ENCODE results near the gene PCK2.
A peak's percentile ranks its signal among the peaks of the same experiment; 100 is the strongest.

DNA sequence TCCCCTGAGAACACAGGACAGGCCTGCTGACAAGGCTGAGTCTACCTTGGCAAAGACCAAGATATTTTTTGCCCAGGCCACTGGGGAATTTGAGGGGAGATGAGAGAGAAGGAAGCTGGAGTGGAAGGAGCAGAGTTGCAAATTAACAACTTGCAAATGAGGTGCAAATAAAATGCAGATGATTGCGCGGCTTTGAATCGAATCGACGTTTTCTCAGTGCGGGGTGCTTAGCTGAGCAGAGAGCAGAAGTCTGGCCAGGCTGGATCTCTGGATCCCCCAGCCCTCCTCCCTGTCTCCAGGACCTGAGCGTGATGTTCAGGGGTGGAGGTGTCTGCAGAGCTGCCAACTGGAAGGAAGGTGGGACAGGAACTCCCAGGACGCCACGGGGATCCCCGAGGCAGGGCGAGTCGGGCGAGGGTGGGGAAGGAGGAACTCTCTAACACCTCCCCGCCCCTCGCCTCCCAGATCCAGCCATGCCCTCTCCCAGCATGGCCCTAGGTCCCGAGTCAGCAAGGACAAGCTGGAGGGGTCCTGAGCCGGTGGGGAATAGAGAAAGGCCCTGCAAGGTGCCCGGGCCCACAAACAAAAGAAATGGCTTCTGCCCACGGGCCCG is 42.8 kb upstream of the PCK2 start:
- TF ChIP-seq, protein P1, sequence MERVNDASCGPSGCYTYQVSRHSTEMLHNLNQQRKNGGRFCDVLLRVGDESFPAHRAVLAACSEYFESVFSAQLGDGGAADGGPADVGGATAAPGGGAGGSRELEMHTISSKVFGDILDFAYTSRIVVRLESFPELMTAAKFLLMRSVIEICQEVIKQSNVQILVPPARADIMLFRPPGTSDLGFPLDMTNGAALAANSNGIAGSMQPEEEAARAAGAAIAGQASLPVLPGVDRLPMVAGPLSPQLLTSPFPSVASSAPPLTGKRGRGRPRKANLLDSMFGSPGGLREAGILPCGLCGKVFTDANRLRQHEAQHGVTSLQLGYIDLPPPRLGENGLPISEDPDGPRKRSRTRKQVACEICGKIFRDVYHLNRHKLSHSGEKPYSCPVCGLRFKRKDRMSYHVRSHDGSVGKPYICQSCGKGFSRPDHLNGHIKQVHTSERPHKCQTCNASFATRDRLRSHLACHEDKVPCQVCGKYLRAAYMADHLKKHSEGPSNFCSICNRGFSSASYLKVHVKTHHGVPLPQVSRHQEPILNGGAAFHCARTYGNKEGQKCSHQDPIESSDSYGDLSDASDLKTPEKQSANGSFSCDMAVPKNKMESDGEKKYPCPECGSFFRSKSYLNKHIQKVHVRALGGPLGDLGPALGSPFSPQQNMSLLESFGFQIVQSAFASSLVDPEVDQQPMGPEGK (tag by site-specific recombination; IDR thresholded peaks at IDR 0.05) = no peak
- no peak for TF ChIP-seq ZBTB8A (tag by site-specific recombination; IDR thresholded peaks at IDR 0.05)
- no peak for TF ChIP-seq ZNF146 (tag by site-specific recombination; IDR thresholded peaks at IDR 0.05)
- TF ChIP-seq EGR2 (tag by site-specific recombination; IDR thresholded peaks at IDR 0.05; ENCODE audit: low read depth) = no peak
- TF ChIP-seq, protein P2, sequence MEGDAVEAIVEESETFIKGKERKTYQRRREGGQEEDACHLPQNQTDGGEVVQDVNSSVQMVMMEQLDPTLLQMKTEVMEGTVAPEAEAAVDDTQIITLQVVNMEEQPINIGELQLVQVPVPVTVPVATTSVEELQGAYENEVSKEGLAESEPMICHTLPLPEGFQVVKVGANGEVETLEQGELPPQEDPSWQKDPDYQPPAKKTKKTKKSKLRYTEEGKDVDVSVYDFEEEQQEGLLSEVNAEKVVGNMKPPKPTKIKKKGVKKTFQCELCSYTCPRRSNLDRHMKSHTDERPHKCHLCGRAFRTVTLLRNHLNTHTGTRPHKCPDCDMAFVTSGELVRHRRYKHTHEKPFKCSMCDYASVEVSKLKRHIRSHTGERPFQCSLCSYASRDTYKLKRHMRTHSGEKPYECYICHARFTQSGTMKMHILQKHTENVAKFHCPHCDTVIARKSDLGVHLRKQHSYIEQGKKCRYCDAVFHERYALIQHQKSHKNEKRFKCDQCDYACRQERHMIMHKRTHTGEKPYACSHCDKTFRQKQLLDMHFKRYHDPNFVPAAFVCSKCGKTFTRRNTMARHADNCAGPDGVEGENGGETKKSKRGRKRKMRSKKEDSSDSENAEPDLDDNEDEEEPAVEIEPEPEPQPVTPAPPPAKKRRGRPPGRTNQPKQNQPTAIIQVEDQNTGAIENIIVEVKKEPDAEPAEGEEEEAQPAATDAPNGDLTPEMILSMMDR (tag by site-specific recombination; IDR thresholded peaks at IDR 0.05) = no peak
- TF ChIP-seq, protein P3, sequence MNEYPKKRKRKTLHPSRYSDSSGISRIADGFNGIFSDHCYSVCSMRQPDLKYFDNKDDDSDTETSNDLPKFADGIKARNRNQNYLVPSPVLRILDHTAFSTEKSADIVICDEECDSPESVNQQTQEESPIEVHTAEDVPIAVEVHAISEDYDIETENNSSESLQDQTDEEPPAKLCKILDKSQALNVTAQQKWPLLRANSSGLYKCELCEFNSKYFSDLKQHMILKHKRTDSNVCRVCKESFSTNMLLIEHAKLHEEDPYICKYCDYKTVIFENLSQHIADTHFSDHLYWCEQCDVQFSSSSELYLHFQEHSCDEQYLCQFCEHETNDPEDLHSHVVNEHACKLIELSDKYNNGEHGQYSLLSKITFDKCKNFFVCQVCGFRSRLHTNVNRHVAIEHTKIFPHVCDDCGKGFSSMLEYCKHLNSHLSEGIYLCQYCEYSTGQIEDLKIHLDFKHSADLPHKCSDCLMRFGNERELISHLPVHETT (tag by site-specific recombination; IDR thresholded peaks at IDR 0.05) = no peak
- peak; percentile 93 for TF ChIP-seq ZNF335 (tag by site-specific recombination; conservative IDR thresholded peaks at IDR 0.05)
- TF ChIP-seq, protein P4, sequence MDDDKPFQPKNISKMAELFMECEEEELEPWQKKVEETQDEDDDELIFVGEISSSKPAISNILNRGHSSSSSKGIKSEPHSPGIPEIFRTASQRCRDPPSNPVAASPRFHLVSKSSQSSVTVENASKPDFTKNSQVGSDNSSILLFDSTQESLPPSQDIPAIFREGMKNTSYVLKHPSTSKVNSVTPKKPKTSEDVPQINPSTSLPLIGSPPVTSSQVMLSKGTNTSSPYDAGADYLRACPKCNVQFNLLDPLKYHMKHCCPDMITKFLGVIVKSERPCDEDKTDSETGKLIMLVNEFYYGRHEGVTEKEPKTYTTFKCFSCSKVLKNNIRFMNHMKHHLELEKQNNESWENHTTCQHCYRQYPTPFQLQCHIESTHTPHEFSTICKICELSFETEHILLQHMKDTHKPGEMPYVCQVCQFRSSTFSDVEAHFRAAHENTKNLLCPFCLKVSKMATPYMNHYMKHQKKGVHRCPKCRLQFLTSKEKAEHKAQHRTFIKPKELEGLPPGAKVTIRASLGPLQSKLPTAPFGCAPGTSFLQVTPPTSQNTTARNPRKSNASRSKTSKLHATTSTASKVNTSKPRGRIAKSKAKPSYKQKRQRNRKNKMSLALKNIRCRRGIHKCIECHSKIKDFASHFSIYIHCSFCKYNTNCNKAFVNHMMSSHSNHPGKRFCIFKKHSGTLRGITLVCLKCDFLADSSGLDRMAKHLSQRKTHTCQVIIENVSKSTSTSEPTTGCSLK (tag by site-specific recombination; IDR thresholded peaks at IDR 0.05) = no peak
- TF ChIP-seq, protein P5, sequence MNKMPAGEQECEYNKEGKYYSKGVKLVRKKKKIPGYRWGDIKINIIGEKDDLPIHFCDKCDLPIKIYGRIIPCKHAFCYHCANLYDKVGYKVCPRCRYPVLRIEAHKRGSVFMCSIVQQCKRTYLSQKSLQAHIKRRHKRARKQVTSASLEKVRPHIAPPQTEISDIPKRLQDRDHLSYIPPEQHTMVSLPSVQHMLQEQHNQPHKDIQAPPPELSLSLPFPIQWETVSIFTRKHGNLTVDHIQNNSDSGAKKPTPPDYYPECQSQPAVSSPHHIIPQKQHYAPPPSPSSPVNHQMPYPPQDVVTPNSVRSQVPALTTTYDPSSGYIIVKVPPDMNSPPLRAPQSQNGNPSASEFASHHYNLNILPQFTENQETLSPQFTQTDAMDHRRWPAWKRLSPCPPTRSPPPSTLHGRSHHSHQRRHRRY (tag by site-specific recombination; IDR thresholded peaks at IDR 0.05) = no peak
- TF ChIP-seq SP2 (tag by site-specific recombination; IDR thresholded peaks at IDR 0.05) = no peak
- no peak for TF ChIP-seq HOXD13 (CRISPR knock-in tag; IDR thresholded peaks at IDR 0.05; ENCODE audit: borderline replicate concordance)

Measured in HEK293 (cell line).